Activated CD4-positive, alpha-beta T cell treated with anti-CD3 and anti-CD28 coated beads, Interleukin-2, Interleukin-6, amounts not matched to agents 100 ng/mL and 50 ng/mL, durations not matched to agents 16 hours and 8 hours (primary cell): ENCODE data around the gene LAGE3.

ENCODE experiments used
- DNase-seq: peaks from one replicate; pipeline ENCODE4 v3.0.0-alpha.2; 2020

The LAGE3 gene

DNA sequence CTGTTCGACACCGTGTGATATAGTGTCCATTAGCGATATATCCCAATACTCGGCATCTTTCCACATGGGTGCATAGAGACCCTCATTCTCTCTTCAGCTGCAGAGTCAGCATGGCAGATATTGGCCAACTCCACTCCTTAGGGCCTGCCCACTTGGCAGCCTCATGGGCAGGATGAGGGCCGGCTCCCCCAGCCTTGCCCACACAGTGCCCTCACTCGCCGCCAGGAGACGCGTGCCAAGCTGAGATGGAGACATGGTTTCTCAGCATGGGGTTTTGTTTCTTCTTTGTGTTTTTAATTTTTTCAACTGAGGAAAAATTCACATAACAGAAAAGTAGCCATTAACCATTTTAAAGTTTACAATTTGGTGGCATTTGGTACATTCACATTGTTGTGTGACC is 26.3 kb downstream of the LAGE3 start:
- DNase-seq = no peak

DNA sequence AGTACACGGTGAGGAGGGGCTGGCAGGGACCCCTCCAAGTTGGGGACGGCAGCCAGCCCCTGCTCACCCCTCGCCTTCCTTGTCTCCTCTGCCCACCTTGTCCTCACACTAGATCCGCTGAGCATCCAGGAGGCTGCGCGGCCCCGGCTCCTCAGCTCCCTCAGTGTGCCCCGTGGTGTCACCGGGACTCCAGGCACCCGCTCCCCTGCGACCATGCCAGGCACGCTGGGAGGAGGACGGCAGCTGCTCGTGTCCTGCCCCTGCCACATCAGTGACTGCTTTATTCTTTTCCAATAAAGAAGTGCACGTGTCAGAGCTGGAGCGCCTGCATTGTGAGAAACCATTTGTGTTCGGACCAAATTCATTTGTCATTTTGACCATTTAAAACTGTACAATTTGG is 28.8 kb downstream of the LAGE3 start:
- DNase-seq = no peak

DNA sequence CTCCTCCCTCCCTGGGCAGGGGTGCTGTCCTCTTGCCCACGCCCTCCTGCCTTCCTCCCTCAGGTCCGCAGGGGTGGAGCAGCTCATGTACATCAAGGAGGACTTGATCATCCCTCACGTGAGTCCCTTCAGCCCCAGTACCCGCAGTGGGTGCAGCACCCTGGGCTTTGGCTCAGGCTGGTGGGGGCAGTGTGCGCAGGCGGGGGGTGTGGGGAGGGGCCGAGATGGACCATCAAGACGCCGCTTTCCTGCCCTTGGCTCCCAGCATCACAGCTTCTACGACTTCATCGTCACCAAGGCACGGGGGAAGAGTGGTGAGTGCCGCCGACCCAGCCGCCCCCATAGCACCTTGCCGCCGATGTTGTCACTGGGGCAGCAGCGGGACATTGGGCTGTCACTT is 29.5 kb downstream of the LAGE3 start:
- no peak for DNase-seq

DNA sequence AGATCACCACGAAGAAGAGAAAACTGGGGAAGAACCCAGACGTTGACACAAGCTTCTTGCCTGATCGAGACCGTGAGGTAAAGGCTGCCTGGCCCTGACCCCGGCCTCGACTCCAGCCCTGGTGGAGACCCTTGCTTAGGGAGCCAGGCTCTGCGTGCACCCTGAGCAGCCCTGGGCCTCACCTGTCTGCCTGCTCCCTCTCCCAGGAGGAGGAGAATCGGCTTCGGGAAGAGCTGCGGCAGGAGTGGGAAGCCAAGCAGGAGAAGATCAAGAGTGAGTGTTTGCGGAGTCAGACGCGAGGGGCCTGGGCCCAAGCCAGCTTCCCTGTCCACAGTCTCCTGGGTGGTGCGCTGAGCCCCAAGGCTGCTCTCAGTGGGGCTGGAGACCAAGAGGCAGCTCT is 30.6 kb downstream of the LAGE3 start:
- DNase-seq = no peak

DNA sequence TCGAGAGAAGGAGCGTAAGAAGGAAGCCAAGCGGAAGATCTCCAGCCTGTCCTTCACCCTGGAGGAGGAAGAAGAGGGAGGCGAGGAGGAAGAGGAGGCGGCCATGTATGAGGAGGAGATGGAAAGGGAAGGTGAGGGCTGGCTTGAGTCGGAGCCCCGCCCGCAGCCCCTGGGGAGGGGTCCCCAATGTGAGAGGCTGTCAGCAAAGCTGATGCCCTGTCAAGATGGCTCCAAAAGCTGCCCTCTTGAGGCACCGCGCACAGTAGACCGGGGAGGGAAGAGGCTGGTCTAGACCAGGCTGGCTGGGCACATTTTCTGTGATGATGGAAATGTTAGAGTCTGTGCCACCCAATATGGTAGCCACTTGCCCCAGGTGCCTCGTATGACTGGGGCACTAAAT is 32.7 kb downstream of the LAGE3 start:
- no peak for DNase-seq

DNA sequence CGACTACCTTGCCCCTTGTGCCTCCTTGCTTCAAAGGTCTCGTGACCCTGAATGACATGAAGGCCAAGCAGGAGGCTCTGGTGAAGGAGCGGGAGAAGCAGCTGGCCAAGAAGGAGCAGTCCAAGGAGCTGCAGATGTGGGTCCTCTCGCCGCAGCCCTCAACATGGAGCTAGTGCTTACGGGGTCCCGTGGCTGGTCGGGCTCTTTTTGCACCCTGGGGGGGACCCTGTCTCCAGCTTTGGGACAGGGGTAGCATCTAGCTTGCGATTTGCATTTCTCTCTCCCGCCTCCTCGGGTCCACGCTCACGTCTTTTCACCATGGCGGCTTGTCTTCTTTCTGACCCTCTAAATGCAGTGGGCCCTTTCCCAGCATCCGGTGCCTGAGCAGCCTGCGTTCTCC is 33.3 kb downstream of the LAGE3 start:
- DNase-seq = no peak

DNA sequence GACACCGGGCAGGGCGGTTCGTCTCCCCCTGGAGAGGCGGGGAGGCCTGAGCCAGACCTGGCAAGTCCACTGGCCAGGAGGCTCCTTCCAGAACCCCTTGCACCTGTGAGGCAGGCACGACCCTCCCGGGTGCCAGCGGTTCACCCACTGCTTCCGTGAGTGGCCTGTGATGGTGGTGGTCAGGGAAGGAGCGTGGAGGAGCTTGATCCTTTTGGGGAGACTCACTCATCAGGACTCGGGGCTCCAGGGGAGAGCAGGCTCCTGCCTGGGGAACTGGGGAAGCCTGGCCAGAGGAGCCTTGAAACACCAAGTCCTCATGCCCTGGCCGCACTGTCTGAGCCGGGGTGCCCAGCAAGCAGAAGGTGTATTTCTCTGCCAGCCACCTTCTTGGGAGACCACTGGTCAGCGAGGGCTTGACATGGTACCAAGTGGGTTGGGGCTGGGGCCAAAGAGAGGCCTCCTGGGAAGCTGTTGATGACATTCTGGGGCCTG is 34.3 kb downstream of the LAGE3 start:
- no peak for DNase-seq

DNA sequence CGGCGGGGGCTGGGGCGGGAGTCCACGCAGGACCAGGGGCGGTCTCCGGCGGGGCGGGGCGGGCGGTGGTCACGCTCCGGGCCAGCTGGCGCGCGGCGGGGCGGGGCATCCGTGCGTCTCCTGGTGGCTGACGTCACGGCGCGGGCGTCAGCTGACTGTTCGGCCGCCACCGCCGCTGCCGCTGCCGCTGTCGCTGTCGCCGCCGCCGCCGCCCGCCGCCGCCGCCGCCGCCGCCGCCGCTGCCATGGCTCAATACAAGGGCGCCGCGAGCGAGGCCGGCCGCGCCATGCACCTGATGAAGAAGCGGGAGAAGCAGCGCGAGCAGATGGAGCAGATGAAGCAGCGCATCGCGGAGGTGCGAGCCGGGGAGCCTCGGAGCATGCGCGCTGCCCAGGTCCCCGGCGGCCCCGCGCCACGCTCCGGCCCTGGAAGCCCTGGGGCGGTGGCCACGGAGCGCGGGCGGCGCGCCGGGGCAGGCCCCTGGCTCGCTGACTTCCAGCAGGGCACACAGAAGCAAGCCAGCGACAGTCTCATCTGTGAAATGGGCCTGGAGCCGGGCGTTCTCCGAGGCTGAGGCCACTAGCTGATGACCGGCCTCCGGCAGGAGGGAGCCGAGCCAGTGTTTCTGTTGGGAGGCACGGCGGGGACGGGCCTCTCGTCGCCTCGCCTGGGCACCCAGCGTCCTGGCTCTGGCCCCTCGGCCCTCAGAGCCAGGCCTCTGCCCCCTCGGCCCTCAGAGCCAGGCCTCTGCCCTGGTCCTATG is 34.9 kb downstream of the LAGE3 start, which contains the start of gene FAM50A:
Gene FAM50A (plus strand): TSS at position 150 of the 763 bp plus-strand sequence. CDS start 95 bp downstream, at position 245.
- peak; percentile 79 for DNase-seq

DNA sequence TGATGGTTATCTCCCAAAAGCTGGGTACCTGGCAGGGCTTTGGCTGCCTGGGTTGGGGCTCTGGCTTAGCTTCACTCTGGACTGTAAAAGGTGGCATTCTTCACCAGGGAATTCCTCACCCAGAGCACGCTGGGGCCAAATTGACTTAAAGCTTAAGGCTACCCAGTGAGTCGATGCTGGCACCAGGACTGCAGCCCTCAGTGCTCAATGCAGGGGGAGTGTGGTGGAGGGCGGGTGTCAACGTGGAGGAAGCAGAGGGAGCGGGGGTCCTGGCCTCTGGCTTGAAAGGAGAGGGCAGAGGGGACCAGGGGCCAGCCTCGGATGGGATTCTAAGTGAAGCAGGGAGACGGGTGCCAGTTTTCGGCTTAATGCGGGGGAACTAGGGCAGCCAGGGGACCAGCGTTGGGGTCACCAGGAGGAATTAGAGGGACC is 35.6 kb downstream of the LAGE3 start:
- no peak for DNase-seq

DNA sequence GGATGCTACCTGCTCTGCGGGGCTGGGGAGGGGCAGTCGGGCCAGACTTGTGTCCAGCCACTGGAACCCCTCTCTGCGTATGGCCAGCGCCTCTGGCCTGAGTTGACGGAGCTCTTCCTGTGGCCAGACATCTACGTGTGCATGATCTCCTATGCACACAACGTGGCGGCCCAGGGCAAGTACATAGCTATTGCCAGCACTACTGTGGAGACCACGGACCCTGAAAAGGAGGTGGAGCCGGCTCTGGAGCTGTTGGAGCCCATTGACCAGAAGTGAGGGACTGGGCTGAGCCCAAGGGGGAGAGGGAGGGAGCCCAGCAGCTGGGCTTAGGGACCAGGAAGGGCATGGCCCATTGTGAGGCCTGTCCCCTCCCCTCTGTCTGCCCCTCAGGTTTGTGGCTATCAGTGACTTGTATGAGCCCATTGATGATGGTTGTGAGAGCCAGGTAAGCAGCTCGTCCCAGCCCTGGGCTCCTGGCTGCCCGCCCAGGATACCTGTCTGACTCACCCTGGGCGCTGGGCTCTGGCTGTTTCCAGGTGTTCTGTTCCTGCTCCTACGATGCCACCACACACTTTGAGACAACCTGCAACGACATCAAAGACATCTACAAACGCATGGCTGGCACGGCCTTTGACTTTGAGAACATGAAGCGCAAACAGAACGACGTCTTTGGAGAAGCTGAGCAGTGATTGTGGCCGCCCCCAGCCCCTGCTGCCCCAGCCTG is 36.9 kb downstream of the LAGE3 start:
- no peak for DNase-seq

DNA sequence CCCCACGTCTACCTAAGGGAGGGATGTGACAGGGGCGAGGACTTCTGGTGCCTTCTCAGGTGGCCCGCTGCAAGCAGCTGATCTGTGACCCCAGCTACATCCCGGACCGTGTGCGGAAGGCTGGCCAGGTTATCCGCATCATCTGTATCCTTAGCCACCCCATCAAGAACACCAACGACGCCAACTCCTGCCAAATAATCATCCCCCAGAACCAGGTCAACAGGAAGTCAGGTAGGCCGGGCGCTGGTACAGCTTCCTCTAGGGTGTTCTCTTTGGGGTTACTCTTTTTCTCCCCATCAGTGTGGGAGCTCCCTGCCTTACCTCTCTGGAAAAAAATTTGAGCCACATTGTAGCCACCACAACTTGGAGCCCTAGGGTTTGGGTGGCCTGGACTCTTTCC is 37.5 kb downstream of the LAGE3 start:
- no peak for DNase-seq

DNA sequence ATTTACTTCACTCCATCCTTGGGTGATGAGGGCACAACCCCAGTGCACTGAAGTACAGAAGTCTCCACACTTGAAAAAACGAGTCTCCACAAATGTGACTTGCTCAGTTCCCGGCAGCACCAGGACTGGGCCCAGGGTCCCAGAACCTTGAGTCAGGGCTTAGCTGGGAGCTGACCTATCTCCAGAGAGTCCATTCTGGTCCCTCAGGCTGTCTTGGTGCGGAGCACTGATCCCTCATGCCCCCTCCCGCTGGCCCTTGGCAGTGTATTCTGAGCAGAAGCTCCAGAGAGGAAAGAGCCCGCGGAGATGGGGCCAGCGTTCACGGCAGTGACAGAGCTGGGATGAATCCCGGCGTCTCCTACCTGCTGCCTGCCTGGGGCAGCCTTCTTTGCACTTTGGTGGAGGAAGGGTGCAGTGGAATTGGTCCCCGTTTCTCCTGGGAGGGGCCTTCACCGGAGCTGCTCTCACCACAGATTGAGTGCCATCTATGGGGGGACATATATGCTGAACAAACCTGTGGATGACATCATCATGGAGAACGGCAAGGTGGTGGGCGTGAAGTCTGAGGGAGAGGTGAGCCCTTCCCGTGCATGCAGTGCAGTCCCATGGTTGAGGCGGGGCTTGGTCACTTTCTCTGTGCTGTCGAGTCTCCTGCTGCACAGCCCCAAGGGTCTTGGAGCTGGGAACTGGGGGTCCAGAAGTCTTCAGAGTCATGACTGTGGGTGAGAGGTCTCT is 38.3 kb downstream of the LAGE3 start:
- no peak for DNase-seq

DNA sequence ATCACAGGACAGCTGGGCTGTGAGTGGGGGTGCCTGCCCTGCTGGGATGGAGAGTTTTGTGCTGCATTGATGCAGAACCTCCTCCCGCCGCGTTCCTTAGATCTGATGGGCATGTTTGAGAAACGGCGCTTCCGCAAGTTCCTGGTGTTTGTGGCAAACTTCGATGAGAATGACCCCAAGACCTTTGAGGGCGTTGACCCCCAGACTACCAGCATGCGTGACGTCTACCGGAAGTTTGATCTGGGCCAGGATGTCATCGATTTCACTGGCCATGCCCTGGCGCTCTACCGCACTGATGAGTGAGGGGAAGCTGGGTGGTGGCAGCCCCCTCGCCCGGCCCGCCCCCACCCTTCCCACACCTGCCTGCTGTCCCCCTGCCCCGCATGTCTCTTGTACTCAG is 39.2 kb downstream of the LAGE3 start:
- DNase-seq = no peak

DNA sequence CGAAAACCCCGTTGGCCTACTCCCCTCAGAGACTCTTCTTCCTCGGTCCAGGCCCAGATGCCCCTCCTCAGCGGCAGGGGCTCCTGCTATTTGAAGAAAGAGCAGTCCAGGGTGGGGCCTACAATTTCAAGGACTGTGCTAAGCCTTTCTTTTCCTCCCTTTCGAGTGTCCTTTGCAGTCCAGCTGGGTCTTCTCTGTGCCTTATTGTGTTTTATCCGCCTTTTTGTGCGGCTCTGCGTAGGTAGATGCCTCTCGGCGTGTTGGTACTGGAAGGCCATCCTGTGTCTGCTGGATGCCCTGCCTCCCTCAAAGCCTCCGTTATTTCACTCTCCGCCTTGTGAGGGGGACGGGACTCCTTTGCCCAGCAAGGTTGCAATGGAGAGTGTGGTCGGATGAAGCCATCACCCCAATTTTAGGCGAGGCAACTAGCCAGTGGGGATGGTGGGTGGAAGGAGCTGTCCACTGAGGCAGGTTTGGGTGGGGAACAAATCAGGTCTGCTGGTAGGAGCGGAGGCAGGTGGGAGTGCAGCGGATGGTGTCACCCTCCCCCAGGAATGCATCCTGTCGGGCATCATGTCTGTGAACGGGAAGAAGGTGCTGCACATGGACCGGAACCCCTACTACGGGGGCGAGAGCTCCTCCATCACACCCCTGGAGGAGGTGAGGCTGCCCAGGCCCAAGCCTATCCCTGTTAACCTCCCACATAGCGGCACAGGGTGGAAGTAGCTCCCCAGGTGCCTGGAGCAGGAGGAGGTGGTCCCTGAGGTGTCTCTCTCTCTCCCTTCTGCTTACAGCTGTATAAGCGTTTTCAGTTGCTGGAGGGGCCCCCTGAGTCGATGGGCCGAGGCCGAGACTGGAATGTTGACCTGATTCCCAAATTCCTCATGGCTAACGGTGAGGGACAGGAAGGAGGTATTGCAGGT is 40.8 kb downstream of the LAGE3 start:
- no peak for DNase-seq

DNA sequence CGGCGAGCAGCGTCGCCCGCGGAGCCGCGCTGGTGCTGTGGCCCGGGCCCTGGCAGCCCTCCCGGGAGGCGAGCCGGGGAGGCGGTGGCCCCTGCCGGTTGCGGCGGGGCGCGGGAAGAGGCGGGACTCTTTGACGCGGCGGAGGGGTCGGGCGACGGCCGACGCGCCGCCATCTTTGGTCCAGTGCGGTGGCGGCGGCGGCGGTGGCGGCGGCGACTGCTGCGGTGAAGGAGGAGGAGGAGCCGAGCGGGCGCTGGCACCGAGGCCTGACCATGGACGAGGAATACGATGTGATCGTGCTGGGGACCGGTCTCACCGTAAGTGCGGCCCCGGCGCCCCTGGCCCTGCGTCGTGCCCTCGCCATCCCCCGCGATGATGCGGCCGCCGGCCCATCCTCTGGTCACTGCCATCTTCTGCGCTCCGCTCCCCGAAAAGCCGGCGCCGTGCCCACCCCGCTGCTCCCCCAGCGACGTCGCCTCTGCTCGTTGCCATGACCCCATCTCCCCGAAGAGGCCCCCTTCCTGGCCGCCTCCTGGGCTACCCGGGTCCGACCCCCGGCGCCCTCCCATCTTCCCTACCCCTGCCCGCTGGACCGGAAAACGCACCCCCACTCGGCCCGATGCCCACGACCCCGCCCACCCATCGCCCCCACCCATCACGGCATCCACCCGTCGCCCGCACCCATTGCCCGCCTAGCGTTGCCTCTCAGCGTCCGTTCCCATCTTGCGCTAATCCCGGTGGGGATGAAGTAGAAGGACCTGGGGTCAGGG is 41.9 kb downstream of the LAGE3 start, which contains the start of gene GDI1:
Gene GDI1 (plus strand): TSS at position 172 of the 770 bp plus-strand sequence. CDS start 101 bp downstream, at position 273.
- peak; percentile 57 for DNase-seq

DNA sequence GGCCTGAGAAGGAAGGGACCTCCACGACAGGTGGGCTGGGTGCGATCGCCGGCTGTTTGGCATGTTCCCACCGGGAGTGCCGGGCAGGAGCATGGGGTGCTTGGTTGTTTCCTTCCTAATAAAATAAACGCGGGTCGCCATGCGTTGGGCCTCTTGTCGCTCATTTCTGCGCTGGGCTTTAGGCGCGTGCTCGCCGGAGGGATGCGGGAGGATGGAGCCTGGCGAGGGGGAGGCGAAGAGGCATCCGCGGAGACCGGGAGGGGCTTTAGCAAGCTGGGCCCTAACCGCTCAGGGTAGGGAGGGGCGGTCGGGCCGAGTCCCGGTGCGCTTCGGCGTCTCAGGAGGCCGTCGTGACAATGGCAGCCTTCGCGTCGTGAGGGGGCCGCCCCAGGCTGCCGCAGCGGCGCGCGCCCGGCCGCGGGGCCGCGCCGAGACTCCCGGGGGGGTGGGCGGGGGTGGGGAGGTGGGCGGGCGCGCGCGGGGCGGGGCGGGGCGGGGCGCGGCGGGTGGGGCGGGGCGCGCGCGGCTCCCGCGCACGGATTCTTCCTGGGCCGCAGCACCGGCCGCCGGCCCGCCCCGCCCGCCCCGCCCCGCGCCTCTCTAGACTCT is 42.6 kb downstream of the LAGE3 start:
- DNase-seq = peak; percentile 53

DNA sequence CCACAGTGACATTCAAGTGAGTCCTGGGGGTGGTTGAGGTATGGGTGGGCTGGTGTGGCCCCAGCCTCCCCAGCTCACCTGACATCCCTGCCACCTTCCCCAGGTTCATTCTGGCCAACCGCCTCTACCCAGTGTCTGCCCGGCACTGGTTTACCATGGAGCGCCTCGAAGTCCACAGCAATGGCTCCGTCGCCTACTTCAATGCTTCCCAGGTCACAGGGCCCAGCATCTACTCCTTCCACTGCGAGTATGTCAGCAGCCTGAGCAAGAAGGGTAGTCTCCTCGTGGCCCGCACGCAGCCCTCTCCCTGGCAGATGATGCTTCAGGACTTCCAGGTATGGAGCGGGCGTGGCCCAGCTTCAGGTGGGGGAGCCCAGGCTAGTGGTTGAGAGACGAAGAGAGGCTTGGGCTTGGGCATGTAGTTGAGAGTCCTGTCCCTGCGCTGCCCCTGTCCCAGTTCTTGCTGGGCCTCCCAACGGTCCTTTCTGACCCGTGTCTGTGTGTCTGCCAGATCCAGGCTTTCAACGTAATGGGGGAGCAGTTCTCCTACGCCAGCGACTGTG is 43.8 kb downstream of the LAGE3 start:
- DNase-seq = no peak

DNA sequence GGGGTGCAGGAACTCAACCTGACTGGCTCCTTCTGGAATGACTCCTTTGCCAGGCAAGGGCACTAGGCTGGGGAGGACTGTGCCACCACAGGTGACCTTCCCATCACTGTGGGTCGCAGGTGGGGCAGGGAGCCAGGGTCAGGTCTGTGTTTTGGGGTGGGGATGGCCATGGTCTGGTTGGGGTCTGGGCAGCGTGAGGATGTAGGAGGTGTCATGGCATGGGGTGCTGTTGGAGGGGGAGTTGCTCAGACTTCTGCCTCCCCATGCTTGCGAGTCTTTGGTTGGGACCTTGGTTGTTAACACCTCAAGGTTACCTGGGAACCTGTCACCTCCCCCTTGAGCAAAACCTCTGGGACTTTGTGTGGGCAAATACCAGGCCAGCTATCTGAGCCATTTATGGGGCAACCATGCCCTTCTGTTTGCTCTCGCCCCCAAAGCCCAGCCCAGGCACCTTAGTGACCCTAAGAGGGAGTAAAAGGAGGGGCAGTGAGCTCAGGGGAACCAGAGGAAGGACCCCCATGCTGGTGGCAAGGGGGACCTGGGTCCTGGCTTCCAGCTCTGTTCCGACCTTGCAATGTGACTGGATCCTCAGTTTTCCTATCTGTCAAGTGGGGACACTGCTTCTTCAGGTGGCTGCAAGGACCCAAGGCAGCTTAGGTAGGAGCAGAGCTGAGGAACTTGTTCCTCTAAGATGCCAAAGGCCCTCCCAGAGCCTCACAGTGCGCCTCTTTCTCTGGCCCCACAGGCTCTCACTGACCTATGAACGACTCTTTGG is 44.5 kb downstream of the LAGE3 start:
- DNase-seq = no peak

DNA sequence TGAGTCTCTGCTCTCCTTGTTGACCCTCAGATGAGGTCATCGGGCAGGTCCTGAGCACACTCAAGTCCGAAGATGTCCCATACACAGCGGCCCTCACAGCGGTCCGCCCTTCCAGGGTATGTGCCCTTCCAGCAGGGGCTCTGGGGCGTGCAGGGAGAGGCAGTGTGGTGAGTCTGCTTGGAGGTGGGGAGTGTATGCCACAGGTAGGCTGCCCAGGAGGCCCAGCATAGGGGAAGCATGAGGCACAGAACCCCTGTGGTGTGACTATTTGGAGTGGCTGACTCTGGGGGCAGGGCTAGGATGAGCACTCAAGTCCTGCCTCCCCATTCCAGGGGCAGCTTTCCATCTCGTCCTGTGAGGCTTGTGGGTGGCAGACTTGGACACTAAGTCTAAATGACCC is 45.5 kb downstream of the LAGE3 start:
- DNase-seq = no peak

DNA sequence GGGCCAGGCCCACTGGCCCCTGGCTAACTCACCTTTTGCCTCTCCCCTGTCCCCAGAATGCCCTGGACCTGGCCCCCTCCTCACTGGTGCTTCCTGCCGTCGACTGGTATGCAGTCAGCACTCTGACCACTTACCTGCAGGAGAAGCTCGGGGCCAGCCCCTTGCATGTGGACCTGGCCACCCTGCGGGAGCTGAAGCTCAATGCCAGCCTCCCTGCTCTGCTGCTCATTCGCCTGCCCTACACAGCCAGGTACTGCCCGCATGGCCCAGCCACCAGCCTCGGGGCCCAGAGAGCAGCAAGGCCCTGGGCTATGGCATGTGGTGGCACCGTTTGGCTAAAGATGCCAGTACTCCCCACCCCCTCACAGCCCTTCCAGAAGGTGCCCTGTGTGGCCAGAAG is 46.9 kb downstream of the LAGE3 start:
- no peak for DNase-seq
